Endothelial cell of umbilical vein (primary cell): Measurements from ENCODE around the gene PPM1M. TPM values are rescaled to one million over a fixed set of nuclear protein-coding genes. Genes with fewer than 3 reads are reported as not detected.

ENCODE experiments used
- BruUV-seq: library from RNA; stranded (reverse); fragments of 400-500 nt; replicated peaks from 2 replicates; lab custom pipeline; 2021; lab: Mats Ljungman, UMichigan
- CTCF ChIA-PET: fragments of 300-600, 350-600 bp; sonication (Branson Sonifier 250); formaldehyde crosslinking; loops from one replicate; lab custom pipeline; 2021; ENCODE audit warnings: antibody characterized with exemption, inconsistent platforms; lab: Charles Lee
- POLR2A ChIA-PET: fragments of 300-600, 350-600 bp; sonication (Branson Sonifier 250); formaldehyde crosslinking; loops from one replicate; lab custom pipeline; 2021; ENCODE audit warnings: antibody characterized with exemption, inconsistent platforms; lab: Charles Lee
- DNase-seq: peaks from one replicate; pipeline ENCODE4 v3.0.0-alpha.2; 2011; ENCODE audit warnings: low read depth, low spot score
- FAIRE-seq: peaks from 2 replicates; lab custom pipeline; 2011; peaks lifted over from hg19 to GRCh38; lab: Jason Lieb, UNC
- H2AFZ ChIP-seq: 2 replicates; pipeline ENCODE4 v1.6.0; 2012; ENCODE audit warnings: low read depth, low read length, control low read depth, inconsistent platforms
- H3K27ac ChIP-seq: 2 replicates; pipeline ENCODE4 v1.5.1; 2011; ENCODE audit warnings: low read depth, mild to moderate bottlenecking, control low read depth, low read length, moderate library complexity; ENCODE audit not compliant: insufficient read depth
- H3K27me3 ChIP-seq, 2 experiments: 2 replicates each; pipeline versions ENCODE4 v1.6.0 to v1.6.1; 2011; ENCODE audit warnings: low read length in 2 of 2, mixed read lengths in 1 of 2; ENCODE audit not compliant: control insufficient read depth in 2 of 2, insufficient read depth in 2 of 2
- H3K36me3 ChIP-seq, 2 experiments: 2 replicates in 1 of 2; 3 replicates in 1 of 2; pipeline ENCODE4 v1.5.1; 2011; ENCODE audit warnings: low read length in 2 of 2, mild to moderate bottlenecking in 1 of 2, moderate library complexity in 1 of 2; ENCODE audit not compliant: control insufficient read depth in 2 of 2, insufficient read depth in 2 of 2; ENCODE audit errors: extremely low read depth in 1 of 2
- H3K4me1 ChIP-seq: 3 replicates; pipeline ENCODE4 v1.5.1; 2011; ENCODE audit warnings: mild to moderate bottlenecking, low read length; ENCODE audit not compliant: control insufficient read depth, insufficient read depth; ENCODE audit errors: extremely low read depth
- H3K4me2 ChIP-seq: 2 replicates; pipeline ENCODE4 v1.6.1; 2011; ENCODE audit warnings: low read length, control low read depth, mixed read lengths; ENCODE audit not compliant: insufficient read depth
- H3K4me3 ChIP-seq, 3 experiments: fragments of 200-600 bp in 1 of 3; sonication (generic), shearing (Covaris generic) in 1 of 3; replicated peaks in 1 of 3; 2 replicates each; pipeline ENCODE4 v1.5.1; 2011 to 2016; ENCODE audit warnings: control low read depth in 3 of 3, low read length in 3 of 3, mild to moderate bottlenecking in 2 of 3, inconsistent platforms in 1 of 3, low read depth in 1 of 3, moderate library complexity in 1 of 3; ENCODE audit not compliant: insufficient read depth in 1 of 3
- H3K79me2 ChIP-seq: 2 replicates; pipeline ENCODE4 v1.6.0; 2012; ENCODE audit warnings: low read length, inconsistent platforms; ENCODE audit not compliant: control insufficient read depth, insufficient read depth
- H3K9ac ChIP-seq: replicated peaks from 2 replicates; pipeline ENCODE3; 2011; ENCODE audit warnings: low read length, control low read depth; ENCODE audit not compliant: insufficient read depth; ENCODE audit errors: extremely low read depth
- H3K9me1 ChIP-seq: replicated peaks from 3 replicates; pipeline ENCODE4 v1.6.0; 2011; ENCODE audit warnings: mild to moderate bottlenecking, low read length; ENCODE audit not compliant: control insufficient read depth, insufficient read depth; ENCODE audit errors: extremely low read depth
- H3K9me3 ChIP-seq: replicated peaks from 2 replicates; pipeline ENCODE4 v1.5.1; 2012; ENCODE audit warnings: low read length, inconsistent platforms; ENCODE audit not compliant: control insufficient read depth, insufficient read depth
- H4K20me1 ChIP-seq: replicated peaks from 2 replicates; pipeline ENCODE3; 2011; ENCODE audit warnings: mild to moderate bottlenecking, low read length; ENCODE audit not compliant: control insufficient read depth, insufficient read depth; ENCODE audit errors: extremely low read depth
- CTCF ChIP-seq, 2 donors: IDR thresholded peaks; 1 replicate in 1 of 2; 2 replicates in 1 of 2; pipeline ENCODE4 v1.5.1; 2011; ENCODE audit warnings: low read length in 2 of 2, mild to moderate bottlenecking in 2 of 2, moderate library complexity in 2 of 2, control low read depth in 1 of 2, inconsistent platforms in 1 of 2, low read depth in 1 of 2; ENCODE audit not compliant: insufficient read depth in 1 of 2; ENCODE audit errors: extremely low read depth in 1 of 2
- EZH2 ChIP-seq: IDR thresholded peaks from 2 replicates; pipeline ENCODE4 v1.6.1; 2012; ENCODE audit warnings: borderline replicate concordance, low read depth, mild to moderate bottlenecking, moderate library complexity, low read length, inconsistent platforms; ENCODE audit not compliant: severe bottlenecking
- FOS ChIP-seq: IDR thresholded peaks from 2 replicates; pipeline ENCODE4 v1.6.1; 2011; ENCODE audit warnings: mild to moderate bottlenecking, low read length, moderate library complexity, borderline replicate concordance; ENCODE audit not compliant: insufficient read depth
- GATA2 ChIP-seq: IDR thresholded peaks from 2 replicates; pipeline ENCODE4 v1.7.0; 2011; ENCODE audit warnings: low read depth, mild to moderate bottlenecking, moderate library complexity, mixed read lengths, low read length; ENCODE audit not compliant: insufficient read length, insufficient read depth
- JUN ChIP-seq: IDR thresholded peaks from 2 replicates; pipeline ENCODE4 v1.6.1; 2011; ENCODE audit warnings: borderline replicate concordance, low read depth; ENCODE audit not compliant: insufficient read length, insufficient read depth
- MAX ChIP-seq: IDR thresholded peaks from 2 replicates; pipeline ENCODE4 v1.6.1; 2011; ENCODE audit not compliant: insufficient read depth, insufficient read length
- MYC ChIP-seq: IDR thresholded peaks from one replicate; pipeline ENCODE4 v1.6.1; 2011; ENCODE audit warnings: mild to moderate bottlenecking, low read depth, low read length
- POLR2A ChIP-seq: IDR thresholded peaks from 2 replicates; pipeline ENCODE4 v1.6.1; 2012; ENCODE audit warnings: low read depth, mild to moderate bottlenecking, control low read depth, low read length
- POLR2AphosphoS5 ChIP-seq: IDR thresholded peaks from 2 replicates; pipeline ENCODE4 v1.6.1; 2012; ENCODE audit warnings: low read depth, mild to moderate bottlenecking, control low read depth, low read length, moderate library complexity; ENCODE audit not compliant: insufficient read depth
- dilution Hi-C: fragments of 300-500 bp; cut with MboI; formaldehyde crosslinking; loops from one replicate; pipeline ENCODE4 v1.15.0; 2019; ENCODE audit warnings: low sequenced_read_pairs; ENCODE audit not compliant: extremely low pct_ligation_motif_present
- intact Hi-C: fragments of 100-400 bp; cut with micrococcal nuclease; formaldehyde crosslinking; loops from one replicate; pipeline ENCODE4 v1.10.0; 2022
- polyA plus RNA-seq, 4 experiments: library from polyadenylated mRNA; depleted of rRNA in 3 of 4; stranded (reverse) in 3 of 4; unstranded in 1 of 4; fragments of >200 nt; gene quantifications; 2 replicates each; pipeline versions ENCODE4 v1.2.1 to v1.2.3, GENCODE V29; 2011 to 2012; ENCODE audit warnings: missing spikeins in 1 of 4
- total RNA-seq: library from RNA; stranded (reverse); gene quantifications from 2 replicates; pipeline ENCODE4 v1.2.3, GENCODE V29; 2021

PPM1M gene
- total and polyA plus RNA-seq, 2 donors (not counting 3 experiments of a cell fraction or from before 2014, with no cell fraction given): 13.7 to 19.4 TPM

DNA sequence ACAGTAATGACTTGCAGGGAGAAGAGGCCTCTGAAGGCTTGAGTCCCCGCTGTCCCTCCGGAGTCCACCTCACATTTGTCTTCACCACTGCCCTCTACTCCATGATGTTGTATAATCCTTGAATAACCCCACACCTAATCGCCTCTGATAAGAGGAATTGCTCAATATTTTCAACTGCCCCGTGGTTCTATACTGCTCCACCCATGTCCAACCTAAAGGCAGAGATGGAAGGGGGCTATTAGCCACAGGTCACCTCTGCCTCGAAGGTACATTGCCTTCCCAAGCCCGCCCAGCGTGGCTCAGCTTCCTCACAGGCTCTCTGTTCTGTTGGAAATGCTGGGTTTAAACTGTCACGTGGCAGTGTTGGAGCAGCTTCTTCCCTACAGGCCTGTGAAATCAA, 32.6 kb upstream of the PPM1M start:
- H3K27ac ChIP-seq: no peak overlapping the region
- DNase-seq (no peak), FAIRE-seq (no peak)
- H3K36me3 ChIP-seq: peaks cover 29 to 46% of the 10 kb centered on the region in 2 experiments
- H3K9ac ChIP-seq: no peak overlapping the region
- no peak overlapping the region for H3K4me3 ChIP-seq
- H3K79me2 ChIP-seq: no peaks in the 10 kb centered on the region
- no peak for TF ChIP-seq JUN
- no peak for TF ChIP-seq POLR2A
- TF ChIP-seq MAX: no peak
- TF ChIP-seq MYC: no peak
- TF ChIP-seq FOS: no peak
- no peak for TF ChIP-seq EZH2
- H4K20me1 ChIP-seq: no peaks in the 10 kb centered on the region
- H2AFZ ChIP-seq: no peak overlapping the region
- H3K27me3 ChIP-seq: no peaks in the 10 kb centered on the region
- dilution Hi-C loops (no loop called here), intact Hi-C loops (no loop called here)
- peaks cover 15% of the 10 kb centered on the region for H3K4me1 ChIP-seq
- no TSS peak for BruUV-seq
- ChIA-PET POLR2A (no interaction called here), CTCF (no interaction called here)
- H3K9me1 ChIP-seq: no peaks in the 10 kb centered on the region
- no peak overlapping the region for H3K4me2 ChIP-seq
- no peaks in the 10 kb centered on the region for H3K9me3 ChIP-seq

DNA sequence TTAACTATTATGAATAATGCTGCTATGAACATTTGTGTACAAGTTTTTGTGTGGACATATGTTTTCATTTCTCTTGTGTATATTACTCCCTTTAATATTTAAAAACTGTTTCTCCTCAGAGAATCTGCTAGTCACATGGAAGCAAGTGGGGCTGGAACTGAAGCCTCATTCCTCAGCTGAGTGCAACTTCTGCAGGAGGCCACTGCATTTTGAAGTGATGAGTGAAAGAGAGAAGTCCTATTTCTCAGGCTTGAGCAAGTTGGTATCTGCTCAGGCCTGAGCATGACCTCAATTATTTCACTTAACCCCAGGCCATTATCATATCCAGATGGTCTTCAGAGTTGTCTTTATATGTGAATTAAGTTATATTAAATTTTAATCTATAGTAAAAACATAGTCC, 31.7 kb upstream of the PPM1M start:
- H3K9ac ChIP-seq: no peak overlapping the region
- H2AFZ ChIP-seq: no peak overlapping the region
- FAIRE-seq (no peak), DNase-seq (no peak)
- no peaks in the 10 kb centered on the region for H3K79me2 ChIP-seq
- H3K27ac ChIP-seq: no peak overlapping the region
- H3K9me3 ChIP-seq: no peaks in the 10 kb centered on the region
- no peak overlapping the region for H3K4me2 ChIP-seq
- intact Hi-C loops: no loop called here
- peaks cover 22 to 43% of the 10 kb centered on the region in 2 experiments for H3K36me3 ChIP-seq
- CTCF ChIA-PET: no interaction called here
- peaks cover 24% of the 10 kb centered on the region for H3K4me1 ChIP-seq
- H3K4me3 ChIP-seq: no peak overlapping the region
- no peaks in the 10 kb centered on the region for H3K9me1 ChIP-seq
- TF ChIP-seq GATA2 (no peak), POLR2AphosphoS5 (no peak), EZH2 (no peak), FOS (no peak), MAX (no peak), CTCF (IDR thresholded peaks at IDR 0.05; ENCODE audit: extremely low read depth in 1 of 2, insufficient read depth in 1 of 2, low read depth in 1 of 2, low read length in 2 of 2) (no peak), JUN (no peak), POLR2A (no peak), MYC (no peak)
- dilution Hi-C loops: no loop called here
- POLR2A ChIA-PET: no interaction called here
- H4K20me1 ChIP-seq: no peaks in the 10 kb centered on the region
- BruUV-seq: no TSS peak
- no peaks in the 10 kb centered on the region for H3K27me3 ChIP-seq
